ENCODE results near the gene PRCC.

PRCC gene

DNA sequence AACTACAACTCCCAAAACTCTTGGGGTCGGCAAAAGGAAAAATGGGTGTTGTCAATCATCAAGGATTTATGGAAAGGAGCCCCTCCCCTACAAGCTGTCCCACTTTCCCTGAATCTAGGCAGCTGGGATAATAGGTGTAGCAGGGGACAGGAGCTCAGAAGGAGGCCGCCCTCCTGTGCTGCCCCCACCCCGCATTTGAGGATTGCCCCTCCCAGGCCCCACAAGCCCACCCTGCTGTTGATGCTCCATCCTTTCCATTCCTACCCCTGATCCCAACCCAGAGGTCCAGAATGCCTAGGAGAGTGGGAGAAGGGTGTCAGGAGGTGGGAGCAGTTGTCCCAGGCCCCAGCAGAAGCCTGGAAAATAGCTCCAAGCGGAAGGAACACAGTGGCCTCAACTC, 24.5 kb upstream of the PRCC start:
- CTCF ChIA-PET, result interaction anchor here (1.0 kb wide), 1 partner anchor 53 kb away, joined by 5 read pairs; no protein-coding TSS in a partner anchor
- POLR2A ChIA-PET, result interaction anchor here (0.8 to 3.2 kb wide), 3 partner anchors 9 to 15 kb away, joined by 3 to 60 read pairs (median 8); partner anchors contain the start of genes HDGF, ISG20L2 and METTL25B
- DNase-seq (ENCODE audit: extremely low spot score), result no peak
- TF ChIP-seq ARNT (IDR thresholded peaks at IDR 0.05), result no peak
- TF ChIP-seq ZNF384 (IDR thresholded peaks at IDR 0.05), result no peak
- no peak for TF ChIP-seq FOXM1 (IDR thresholded peaks at IDR 0.05; ENCODE audit: borderline replicate concordance)
- no peak for TF ChIP-seq FOXK2 (IDR thresholded peaks at IDR 0.05)
- no peak for TF ChIP-seq CTBP1 (IDR thresholded peaks at IDR 0.05; ENCODE audit: borderline replicate concordance)
- TF ChIP-seq ELF4 (IDR thresholded peaks at IDR 0.05), result no peak
- TF ChIP-seq HDGF (IDR thresholded peaks at IDR 0.05; ENCODE audit: borderline replicate concordance), result no peak

DNA sequence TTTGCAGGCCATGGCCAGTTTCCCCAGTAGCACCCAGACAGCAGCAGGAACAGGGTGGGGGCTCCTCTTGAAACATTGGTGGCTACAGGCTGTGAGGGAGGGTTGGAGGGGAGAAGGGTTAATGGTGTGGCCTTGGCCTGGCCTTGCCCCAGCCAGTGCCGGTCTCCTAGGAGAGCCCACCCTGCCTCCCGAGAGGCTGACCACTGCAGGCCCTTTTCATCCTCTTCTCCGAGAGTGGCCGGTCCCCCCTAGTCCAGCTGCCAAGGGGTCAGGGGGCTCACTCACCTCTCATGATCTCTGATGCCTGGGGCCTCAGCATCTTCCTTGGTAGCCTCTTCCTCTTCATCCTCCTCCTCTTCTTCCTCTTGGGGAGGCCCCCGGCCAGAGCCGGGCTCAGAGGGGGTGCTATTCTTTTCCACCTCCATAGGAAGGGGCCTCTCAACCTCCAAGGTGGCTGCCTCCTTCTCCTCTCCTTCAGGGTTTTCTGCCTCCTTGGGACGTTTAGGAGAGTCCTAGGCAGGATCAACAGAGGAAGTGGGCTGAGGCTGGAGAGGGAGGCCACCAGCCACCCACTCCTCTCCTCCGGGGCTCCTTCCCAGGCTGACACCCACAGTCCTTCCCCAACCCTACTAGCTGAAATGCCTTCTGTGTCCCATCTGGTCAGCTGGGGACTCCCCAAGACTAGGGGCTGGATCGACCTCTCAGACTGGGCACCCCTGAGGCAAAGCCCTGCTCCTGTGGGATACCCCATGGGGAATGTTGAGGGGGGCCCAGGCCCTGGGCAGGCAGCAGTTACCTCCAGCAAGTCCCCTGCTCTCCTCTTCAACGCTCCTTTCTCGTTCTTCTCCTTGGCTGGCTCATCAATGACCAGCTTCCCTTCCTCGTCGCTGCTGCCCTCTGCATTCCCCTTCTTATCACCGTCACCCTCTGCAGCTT, 23.7 kb upstream of the PRCC start:
- TF ChIP-seq ELF4 (IDR thresholded peaks at IDR 0.05), result no peak
- no peak for TF ChIP-seq BHLHE40 (IDR thresholded peaks at IDR 0.05; ENCODE audit: borderline replicate concordance)
- TF ChIP-seq ARNT (IDR thresholded peaks at IDR 0.05), result no peak
- no peak for TF ChIP-seq SUZ12 (IDR thresholded peaks at IDR 0.05)
- TF ChIP-seq SP1 (IDR thresholded peaks at IDR 0.05), result no peak
- TF ChIP-seq CTBP1 (IDR thresholded peaks at IDR 0.05; ENCODE audit: borderline replicate concordance), result no peak
- TF ChIP-seq NFRKB (IDR thresholded peaks at IDR 0.05), result no peak
- no peak for TF ChIP-seq L3MBTL2 (conservative IDR thresholded peaks at IDR 0.05)
- no peak for TF ChIP-seq ZNF384 (IDR thresholded peaks at IDR 0.05)
- TF ChIP-seq, protein P1, sequence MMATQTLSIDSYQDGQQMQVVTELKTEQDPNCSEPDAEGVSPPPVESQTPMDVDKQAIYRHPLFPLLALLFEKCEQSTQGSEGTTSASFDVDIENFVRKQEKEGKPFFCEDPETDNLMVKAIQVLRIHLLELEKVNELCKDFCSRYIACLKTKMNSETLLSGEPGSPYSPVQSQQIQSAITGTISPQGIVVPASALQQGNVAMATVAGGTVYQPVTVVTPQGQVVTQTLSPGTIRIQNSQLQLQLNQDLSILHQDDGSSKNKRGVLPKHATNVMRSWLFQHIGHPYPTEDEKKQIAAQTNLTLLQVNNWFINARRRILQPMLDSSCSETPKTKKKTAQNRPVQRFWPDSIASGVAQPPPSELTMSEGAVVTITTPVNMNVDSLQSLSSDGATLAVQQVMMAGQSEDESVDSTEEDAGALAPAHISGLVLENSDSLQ (IDR thresholded peaks at IDR 0.05), result no peak
- no peak for TF ChIP-seq LEF1 (IDR thresholded peaks at IDR 0.05; ENCODE audit: borderline replicate concordance)
- TF ChIP-seq TARDBP (IDR thresholded peaks at IDR 0.05), result no peak
- no peak for TF ChIP-seq HDGF (IDR thresholded peaks at IDR 0.05; ENCODE audit: borderline replicate concordance)
- no peak for TF ChIP-seq FOXK2 (IDR thresholded peaks at IDR 0.05)
- TF ChIP-seq FOXA1 (IDR thresholded peaks at IDR 0.05), result no peak
- TF ChIP-seq FOXM1 (IDR thresholded peaks at IDR 0.05; ENCODE audit: borderline replicate concordance), result no peak
- POLR2A ChIA-PET, result interaction anchor here (3.2 kb wide), 1 partner anchor 8 kb away, joined by 60 read pairs; the partner anchor contains the start of gene HDGF
- CTCF ChIA-PET, result no interaction called here
- no peak for DNase-seq (ENCODE audit: extremely low spot score)

DNA sequence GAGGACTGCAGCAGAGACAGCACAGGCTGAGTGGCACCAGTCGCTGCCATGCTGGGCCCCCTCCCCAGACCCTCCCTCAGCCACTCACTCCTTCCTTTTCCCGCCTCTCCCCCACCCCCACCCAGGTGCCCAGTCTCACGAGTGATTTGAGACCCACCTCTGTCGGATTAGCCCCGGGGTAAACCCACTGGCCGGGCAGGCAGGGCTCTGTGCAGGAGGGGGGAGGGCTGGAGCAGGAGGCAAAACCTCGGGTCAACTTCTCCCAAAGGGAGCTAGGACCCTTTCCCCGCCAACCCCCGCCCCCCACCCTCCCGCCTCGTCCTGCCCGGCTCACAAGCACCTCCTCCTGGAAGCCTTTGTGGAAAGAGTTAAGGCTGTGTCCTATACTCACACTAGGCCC, 23.0 kb upstream of the PRCC start:
- TF ChIP-seq FOXA1 (IDR thresholded peaks at IDR 0.05), result no peak
- ChIA-PET CTCF (no interaction called here), POLR2A (interaction anchor here (0.7 kb wide), 1 partner anchor 24 kb away, joined by 3 read pairs; no protein-coding TSS in a partner anchor)
- no peak for DNase-seq (ENCODE audit: extremely low spot score)

DNA sequence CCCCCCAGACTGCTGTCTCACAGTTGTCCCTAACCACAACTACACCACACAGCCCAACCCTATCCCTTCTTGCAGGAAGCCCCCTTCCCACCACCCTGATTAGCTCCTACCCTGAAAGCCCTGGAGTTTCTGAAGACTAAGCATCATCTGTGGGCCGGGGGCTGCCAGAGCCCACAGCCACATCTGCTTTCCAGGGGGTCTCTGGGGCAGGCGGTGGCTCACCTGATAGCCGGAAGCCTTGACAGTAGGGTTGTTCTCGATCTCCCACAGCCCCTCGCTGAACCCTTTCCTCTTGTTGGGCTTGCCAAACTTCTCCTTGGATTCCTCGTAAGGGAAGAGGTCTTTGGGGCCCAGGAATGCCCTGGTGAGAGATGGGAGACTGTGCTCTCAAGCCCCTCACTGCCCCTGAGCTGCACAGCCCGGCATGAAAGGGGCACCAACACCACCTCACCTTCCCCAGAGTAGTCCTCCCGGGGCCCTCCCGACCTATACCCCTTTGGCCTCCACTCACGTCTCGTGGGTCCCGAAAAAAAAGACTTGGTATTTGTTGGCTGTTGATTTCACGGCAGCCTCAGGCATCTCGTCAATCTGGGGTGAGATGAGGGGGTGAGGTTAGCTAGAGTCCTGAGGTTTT, 22.4 kb upstream of the PRCC start:
- ChIA-PET POLR2A (interaction anchor here (0.7 kb wide), 1 partner anchor 24 kb away, joined by 3 read pairs; no protein-coding TSS in a partner anchor), CTCF (no interaction called here)
- TF ChIP-seq SUZ12 (IDR thresholded peaks at IDR 0.05) (no peak), CTBP1 (IDR thresholded peaks at IDR 0.05; ENCODE audit: borderline replicate concordance) (no peak), L3MBTL2 (conservative IDR thresholded peaks at IDR 0.05) (no peak), ARNT (IDR thresholded peaks at IDR 0.05) (no peak), BHLHE40 (IDR thresholded peaks at IDR 0.05; ENCODE audit: borderline replicate concordance) (no peak), FOXM1 (IDR thresholded peaks at IDR 0.05; ENCODE audit: borderline replicate concordance) (no peak), HDGF (IDR thresholded peaks at IDR 0.05; ENCODE audit: borderline replicate concordance) (no peak), FOXA1 (IDR thresholded peaks at IDR 0.05) (no peak), FOXK2 (IDR thresholded peaks at IDR 0.05) (no peak), ELF4 (IDR thresholded peaks at IDR 0.05) (no peak), LEF1 (IDR thresholded peaks at IDR 0.05; ENCODE audit: borderline replicate concordance) (no peak), NFRKB (IDR thresholded peaks at IDR 0.05) (no peak), SP1 (IDR thresholded peaks at IDR 0.05) (no peak), ZNF384 (IDR thresholded peaks at IDR 0.05) (no peak), TARDBP (IDR thresholded peaks at IDR 0.05) (no peak)
- TF ChIP-seq, protein P1 (IDR thresholded peaks at IDR 0.05), result no peak
- no peak for DNase-seq (ENCODE audit: extremely low spot score)

DNA sequence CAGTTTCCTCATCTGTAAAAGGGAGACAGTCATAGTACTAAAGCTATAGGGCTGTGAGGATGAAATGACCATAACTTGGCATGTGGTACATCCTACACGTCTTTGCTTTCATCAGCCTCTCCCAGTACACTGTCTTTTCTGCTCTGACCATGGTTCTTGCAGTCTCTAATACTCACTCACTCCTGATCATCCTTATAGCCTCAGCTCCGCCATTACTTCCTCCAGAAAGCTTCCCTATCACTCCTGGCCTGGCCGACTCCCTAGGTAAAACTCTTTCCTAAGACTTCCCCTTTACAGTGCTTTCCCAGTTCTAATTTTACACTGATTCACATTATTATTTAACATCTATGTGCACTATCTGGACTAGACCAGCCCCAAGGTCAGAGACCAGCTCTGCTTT, 21.5 kb upstream of the PRCC start:
- TF ChIP-seq L3MBTL2 (conservative IDR thresholded peaks at IDR 0.05) (no peak), NFRKB (IDR thresholded peaks at IDR 0.05) (no peak), CTBP1 (IDR thresholded peaks at IDR 0.05; ENCODE audit: borderline replicate concordance) (no peak), ELF4 (IDR thresholded peaks at IDR 0.05) (no peak), FOXM1 (IDR thresholded peaks at IDR 0.05; ENCODE audit: borderline replicate concordance) (no peak), SP1 (IDR thresholded peaks at IDR 0.05) (no peak), SUZ12 (IDR thresholded peaks at IDR 0.05) (no peak)
- TF ChIP-seq, protein P1 (IDR thresholded peaks at IDR 0.05), result no peak
- CTCF ChIA-PET, result interaction anchor here (2.3 kb wide), 1 partner anchor 20 kb away, joined by 18 read pairs; no protein-coding TSS in a partner anchor
- POLR2A ChIA-PET, result interaction anchor here (1.4 to 2.9 kb wide), 3 partner anchors 10 to 22 kb away, joined by 4 to 31 read pairs (median 30); partner anchors contain the start of genes ISG20L2, METTL25B and PRCC
- DNase-seq (ENCODE audit: extremely low spot score), result no peak
